Urinary bladder (tissue), 4 donors: ENCODE results near the gene GNA15. TPM values are rescaled to one million over a fixed set of nuclear protein-coding genes. Genes with fewer than 3 reads are reported as not detected.
"Not testable (repeated sequence)": the region's sequence is repeated elsewhere in the genome, so short reads cannot be mapped to it uniquely, and the experiment has no call there.

Experiments
- DNase-seq: peaks from one replicate; pipeline ENCODE4 v3.0.0-alpha.2; 2015; ENCODE audit errors: extremely low spot score
- H3K27ac ChIP-seq: one replicate; pipeline ENCODE4 v1.5.1; 2013; ENCODE audit warnings: low read depth, mild to moderate bottlenecking, moderate library complexity
- H3K36me3 ChIP-seq: one replicate; pipeline ENCODE4 v1.6.1; 2013; ENCODE audit warnings: mild to moderate bottlenecking, moderate library complexity; ENCODE audit not compliant: insufficient read depth
- H3K4me1 ChIP-seq: one replicate; pipeline ENCODE4 v1.6.1; 2013; ENCODE audit warnings: mild to moderate bottlenecking, moderate library complexity; ENCODE audit not compliant: insufficient read depth
- H3K4me3 ChIP-seq: one replicate; pipeline ENCODE4 v1.5.1; 2013; ENCODE audit warnings: low read depth, low read length
- WGBS: extraction: QIAGEN DNeasy Blood & Tissue Kit; methylation state at CpG from one replicate; pipeline ENCODE4 v1.1.7; 2013; 5-methylcytosine and 5-hydroxymethylcytosine counted together
- polyA plus RNA-seq: library from polyadenylated mRNA; stranded (reverse); fragments of 200-250 nt; gene quantifications from one replicate; pipeline ENCODE4 v1.2.3, GENCODE V29; 2013
- total RNA-seq: library from RNA; depleted of rRNA; stranded (reverse); fragments of >200 nt; gene quantifications from one replicate; pipeline ENCODE4 v1.2.3, GENCODE V29; 2014
- donor health status: healthy with polysubstance abuse.
- donor health status: healthy.

The GNA15 gene
- total RNA-seq: 6.2 TPM
- polyA plus RNA-seq: 9.6 TPM

GRCh38 chr19:3135961-3136683 lies at the start of gene GNA15:
GNA15 (plus strand) TSS chr19:3136033; CDS start chr19:3136451, 418 bp downstream.
- Histone ChIP-seq H3K4me3 (peak within 1 kb of the TSS; percentile 4), H3K4me1 (no peaks in the 10 kb centered on the region), H3K27ac (peak within 1 kb of the TSS; percentile 69), H3K36me3 (no peaks in the 10 kb centered on the region)
- 70% methylated on average over 40 of the region's 40 CpGs for WGBS
- DNase-seq: no peak

DNA sequence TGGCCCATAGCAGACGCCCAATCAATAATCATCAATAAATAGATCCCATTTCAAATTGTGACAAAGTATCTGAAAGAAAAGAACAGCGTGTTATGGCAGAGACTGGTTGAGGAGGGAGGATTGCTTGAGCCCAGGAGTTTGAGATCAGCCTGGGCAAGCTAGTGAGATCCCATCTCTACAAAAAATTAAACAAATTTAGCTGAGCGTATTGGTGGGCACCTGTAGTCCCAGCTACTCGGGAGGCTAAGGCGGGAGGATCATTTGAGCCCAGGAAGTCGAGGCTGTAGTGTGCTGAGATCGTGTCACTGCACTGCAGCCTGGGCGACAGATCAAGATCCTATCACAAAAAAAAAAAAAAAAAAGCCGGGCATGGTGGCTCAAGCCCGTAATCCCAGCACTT lies 48.1 kb upstream of the GNA15 start:
- no peak overlapping the region for H3K4me3 ChIP-seq
- 83% methylated on average over 10 of the region's 10 CpGs for WGBS
- no peak for DNase-seq
- H3K36me3 ChIP-seq: no peaks in the 10 kb centered on the region
- H3K27ac ChIP-seq: no peak overlapping the region
- no peaks in the 10 kb centered on the region for H3K4me1 ChIP-seq

- not testable (repeated sequence) for H3K27ac ChIP-seq, DNase-seq, H3K36me3 ChIP-seq, H3K4me3 ChIP-seq, H3K4me1 ChIP-seq
- WGBS: 73% methylated on average over 7 of the region's 7 CpGs
Measured at GRCh38 chr19:3089299-3089855, 46.5 kb upstream of the GNA15 start.

DNA sequence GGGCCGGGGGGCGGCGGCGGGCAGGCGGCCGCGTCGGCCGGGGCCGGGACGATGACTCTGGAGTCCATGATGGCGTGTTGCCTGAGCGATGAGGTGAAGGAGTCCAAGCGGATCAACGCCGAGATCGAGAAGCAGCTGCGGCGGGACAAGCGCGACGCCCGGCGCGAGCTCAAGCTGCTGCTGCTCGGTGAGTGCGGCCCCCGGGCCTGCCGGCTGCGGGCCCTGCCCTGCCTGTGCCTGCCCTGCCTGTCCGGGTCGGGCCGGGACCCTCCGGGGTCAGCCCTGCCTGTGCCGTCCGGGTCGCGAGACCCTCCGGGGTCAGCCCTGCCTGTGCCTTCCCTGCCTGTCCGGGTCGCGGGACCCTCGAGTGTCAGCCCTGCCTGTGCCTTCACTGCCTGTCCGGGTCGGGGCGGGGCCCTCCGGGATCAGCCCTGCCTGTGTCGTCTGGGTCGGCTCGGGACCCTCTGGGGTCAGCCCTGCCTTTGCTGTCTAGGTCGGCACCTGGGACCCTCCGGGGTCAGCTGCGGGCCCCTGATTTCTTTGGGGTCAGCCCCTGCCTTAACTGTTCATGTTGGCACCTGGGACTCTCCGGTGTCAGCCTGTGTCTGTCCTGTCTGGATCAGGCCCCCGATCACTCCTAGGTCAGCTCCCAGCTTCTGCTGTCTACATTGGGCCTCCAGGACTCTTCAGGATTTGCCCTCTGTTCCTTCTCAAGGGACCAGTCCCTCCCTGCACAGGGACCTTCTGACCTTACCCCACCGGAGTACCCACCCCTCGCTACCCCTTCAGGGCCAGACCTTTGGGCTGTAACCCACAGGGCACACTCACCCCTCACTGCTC lies 41.0 kb upstream of the GNA15 start:
- WGBS: 1% methylated on average over 57 of the region's 57 CpGs
- peak overlapping the region; percentile 68 for H3K4me3 ChIP-seq
- no peaks in the 10 kb centered on the region for H3K4me1 ChIP-seq
- no peaks in the 10 kb centered on the region for H3K36me3 ChIP-seq
- no peak overlapping the region for H3K27ac ChIP-seq
- no peak for DNase-seq

GRCh38 chr19:3095441-3096191 lies 40.2 kb upstream of the GNA15 start:
- DNase-seq: no peak
- Histone ChIP-seq H3K36me3 (no peaks in the 10 kb centered on the region), H3K4me3 (peak overlapping the region; percentile 68), H3K4me1 (no peaks in the 10 kb centered on the region), H3K27ac (no peak overlapping the region)
- WGBS: 10% methylated on average over 31 of the region's 31 CpGs

DNA sequence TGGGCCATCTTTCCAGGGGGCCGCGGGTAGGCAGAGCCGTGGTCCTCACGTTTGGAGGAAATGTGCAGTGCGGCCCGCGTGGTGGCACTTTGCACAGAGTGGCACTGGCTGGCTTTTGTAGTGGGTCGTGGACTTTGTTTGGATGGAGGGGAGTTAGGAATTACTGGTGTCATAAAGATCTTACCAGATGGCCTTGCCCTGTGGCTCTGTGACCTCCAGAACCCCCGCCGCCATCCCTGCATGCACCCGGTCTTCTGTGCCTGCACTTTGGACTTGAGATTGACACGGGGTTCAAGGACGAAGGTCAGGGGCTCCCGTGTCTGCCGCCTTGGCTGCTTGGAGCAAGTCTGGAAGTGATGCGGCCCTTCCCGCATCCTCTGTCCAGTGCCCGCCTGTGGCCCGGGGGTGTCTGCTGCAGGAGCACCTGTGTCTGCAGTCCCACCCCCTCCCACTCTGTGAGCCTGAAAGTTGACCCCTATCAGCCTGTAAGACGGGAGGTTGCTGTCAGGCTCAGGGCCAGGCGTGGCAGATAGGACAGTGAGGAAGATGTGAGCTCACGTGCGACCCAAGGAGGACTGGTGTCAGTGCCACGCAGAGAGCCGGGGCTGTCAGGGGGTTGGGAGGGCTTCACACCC lies 39.4 kb upstream of the GNA15 start:
- Histone ChIP-seq H3K4me1 (no peaks in the 10 kb centered on the region), H3K27ac (no peak overlapping the region), H3K4me3 (peak overlapping the region; percentile 68), H3K36me3 (no peaks in the 10 kb centered on the region)
- WGBS: 50% methylated on average over 25 of the region's 25 CpGs
- DNase-seq: no peak

GRCh38 chr19:3096902-3097326 lies 38.9 kb upstream of the GNA15 start:
- H3K4me3 ChIP-seq: no peak overlapping the region
- no peak overlapping the region for H3K27ac ChIP-seq
- no peaks in the 10 kb centered on the region for H3K36me3 ChIP-seq
- H3K4me1 ChIP-seq: no peaks in the 10 kb centered on the region
- WGBS: 61% methylated on average over 11 of the region's 11 CpGs
- no peak for DNase-seq

DNA sequence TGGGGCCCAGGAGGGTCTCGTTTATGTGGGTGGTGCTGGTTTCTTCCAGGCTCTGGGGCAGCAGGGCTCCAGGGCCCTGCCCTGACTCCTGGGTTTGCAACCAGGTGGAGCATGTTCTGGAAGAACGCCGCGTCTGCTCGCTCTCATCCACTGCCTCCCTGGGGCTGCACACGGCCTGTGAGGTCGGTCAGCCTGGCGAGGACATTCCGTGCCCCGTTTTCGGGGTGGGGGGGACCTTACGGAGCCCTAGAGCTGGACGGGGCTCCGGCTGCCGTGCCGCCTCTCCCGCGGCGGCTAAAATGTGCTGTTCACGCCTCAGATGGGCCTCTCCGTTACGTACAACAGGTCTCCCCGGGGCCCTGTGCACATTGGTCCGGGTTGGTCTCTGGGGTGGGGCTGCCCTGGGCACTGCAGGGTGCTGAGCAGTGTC lies 38.4 kb upstream of the GNA15 start:
- Histone ChIP-seq H3K4me1 (no peaks in the 10 kb centered on the region), H3K36me3 (no peaks in the 10 kb centered on the region), H3K27ac (peak overlapping the region; percentile 42), H3K4me3 (no peak overlapping the region)
- WGBS: 82% methylated on average over 24 of the region's 24 CpGs
- no peak for DNase-seq

DNA sequence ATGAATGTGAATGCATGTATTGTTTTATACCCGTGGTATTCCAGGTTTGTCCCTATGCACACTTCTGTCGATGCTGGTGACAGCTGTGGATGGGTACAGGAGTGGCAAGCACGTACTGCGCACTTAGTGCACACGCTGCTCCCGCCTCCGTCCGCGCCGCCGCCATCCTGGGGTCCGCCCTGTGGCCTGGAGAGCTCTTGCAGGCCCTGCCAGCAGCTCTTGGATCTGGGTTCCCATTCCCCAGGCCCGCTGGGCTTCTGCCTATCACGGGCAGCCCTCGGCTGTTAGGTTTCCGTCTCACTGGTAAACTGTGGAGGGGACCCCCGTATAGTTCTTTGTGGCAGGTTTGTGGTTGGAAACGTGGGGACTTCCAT lies 37.7 kb upstream of the GNA15 start:
- Histone ChIP-seq H3K4me3 (peak overlapping the region; percentile 1), H3K36me3 (no peaks in the 10 kb centered on the region), H3K27ac (peak overlapping the region; percentile 76), H3K4me1 (no peaks in the 10 kb centered on the region)
- DNase-seq: no peak
- WGBS: 68% methylated on average over 18 of the region's 18 CpGs

GRCh38 chr19:3098515-3099346 lies 37.1 kb upstream of the GNA15 start:
- no peaks in the 10 kb centered on the region for H3K4me1 ChIP-seq
- no peaks in the 10 kb centered on the region for H3K36me3 ChIP-seq
- H3K27ac ChIP-seq: peak overlapping the region; percentile 76
- DNase-seq: no peak
- peak overlapping the region; percentile 1 for H3K4me3 ChIP-seq
- 39% methylated on average over 40 of the region's 40 CpGs for WGBS

DNA sequence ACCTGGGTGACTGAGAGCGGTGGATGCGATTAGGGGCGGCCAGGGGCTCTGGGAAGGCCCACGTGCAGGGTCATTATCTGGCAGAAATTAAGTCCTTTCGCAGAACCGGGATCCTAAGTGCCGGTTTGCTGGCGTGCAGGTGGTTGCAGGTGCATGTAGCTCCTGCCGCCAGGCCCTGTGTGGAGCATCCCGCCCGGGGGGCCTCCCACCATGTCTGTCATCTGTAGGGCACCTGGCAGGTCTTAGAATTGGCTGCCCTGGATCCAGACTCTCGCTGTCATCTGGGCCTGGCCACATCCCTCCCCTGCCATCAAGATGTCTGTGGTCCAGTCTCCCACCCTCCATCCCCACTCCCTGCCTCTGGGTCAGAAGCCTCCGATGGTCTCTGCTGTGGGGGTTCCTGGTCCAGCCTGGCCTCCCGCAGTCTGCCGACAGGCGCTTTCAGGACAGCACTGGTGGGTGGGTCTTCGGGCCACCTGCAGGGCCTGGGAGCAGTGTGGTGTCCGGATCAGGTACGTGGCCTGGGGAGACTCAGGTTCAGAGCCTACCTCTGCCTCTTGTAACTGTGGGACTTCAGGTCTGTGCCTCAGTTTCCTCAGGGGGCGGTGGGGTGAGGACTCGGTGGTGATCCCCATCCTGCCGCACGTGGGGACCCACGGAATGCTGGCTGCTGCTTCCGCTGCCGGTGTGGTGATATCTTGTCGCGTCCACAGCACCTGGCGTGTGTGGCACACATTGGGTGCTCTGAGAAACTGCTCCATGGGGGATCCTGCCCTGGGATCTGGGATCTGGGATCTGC lies 36.3 kb upstream of the GNA15 start:
- WGBS: 91% methylated on average over 29 of the region's 29 CpGs
- Histone ChIP-seq H3K4me1 (no peaks in the 10 kb centered on the region), H3K36me3 (no peaks in the 10 kb centered on the region), H3K4me3 (no peak overlapping the region), H3K27ac (no peak overlapping the region)
- DNase-seq: no peak

DNA sequence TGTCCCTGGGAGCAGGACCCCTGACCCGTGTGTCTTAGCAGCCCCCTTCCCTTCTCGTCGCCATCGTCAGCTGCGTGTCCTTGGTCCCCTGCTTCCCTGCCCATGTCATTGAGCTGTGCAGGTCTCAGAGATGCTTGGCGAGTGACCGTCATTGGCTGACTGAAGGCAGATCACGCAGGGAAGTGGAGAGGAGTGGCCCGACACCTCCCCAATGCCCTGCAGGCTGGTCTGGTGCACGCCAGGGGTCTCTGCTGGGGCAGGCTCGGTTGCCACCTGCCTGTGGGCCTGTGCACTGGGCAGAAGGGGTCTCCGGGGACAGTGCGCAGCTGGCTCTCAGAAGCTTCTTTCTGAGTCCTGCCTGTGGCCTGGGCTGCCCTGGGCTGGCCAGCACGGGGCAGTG lies 35.5 kb upstream of the GNA15 start:
- Histone ChIP-seq H3K27ac (no peak overlapping the region), H3K36me3 (no peaks in the 10 kb centered on the region), H3K4me1 (no peaks in the 10 kb centered on the region), H3K4me3 (no peak overlapping the region)
- no peak for DNase-seq
- WGBS: 80% methylated on average over 14 of the region's 14 CpGs
